Vagina (tissue), 2 donors: ENCODE results near the gene GGCX.

ENCODE experiments used
- CTCF ChIP-seq, 3 experiments: fragments of 450-650 bp in 2 of 3; fragments of 200-600 bp in 1 of 3; sonication (generic) in 1 of 3; IDR thresholded peaks; one replicate each; pipeline ENCODE4 v1.5.1; 2017 to 2019; ENCODE audit warnings: antibody characterized with exemption in 3 of 3, mild to moderate bottlenecking in 2 of 3, moderate library complexity in 2 of 3
- POLR2A ChIP-seq, 2 donors: fragments of 450-650 bp; IDR thresholded peaks; one replicate each; pipeline ENCODE4 v1.6.1; 2017; ENCODE audit warnings: antibody characterized with exemption in 2 of 2, mild to moderate bottlenecking in 2 of 2, moderate library complexity in 2 of 2

- TF ChIP-seq POLR2A (IDR thresholded peaks at IDR 0.05) (no peak), CTCF (IDR thresholded peaks at IDR 0.05) (no peak)
Measured at GRCh38 chr2:85590950-85591349, 29.7 kb upstream of the GGCX start.
